Measurements from ENCODE around the gene MYO1E. TPM values are rescaled to one million over a fixed set of nuclear protein-coding genes. Genes with fewer than 3 reads are reported as not detected.

The MYO1E gene
- total and polyA plus RNA-seq, 8 donors = 31.4 to 101 (median 39.9) TPM

DNA sequence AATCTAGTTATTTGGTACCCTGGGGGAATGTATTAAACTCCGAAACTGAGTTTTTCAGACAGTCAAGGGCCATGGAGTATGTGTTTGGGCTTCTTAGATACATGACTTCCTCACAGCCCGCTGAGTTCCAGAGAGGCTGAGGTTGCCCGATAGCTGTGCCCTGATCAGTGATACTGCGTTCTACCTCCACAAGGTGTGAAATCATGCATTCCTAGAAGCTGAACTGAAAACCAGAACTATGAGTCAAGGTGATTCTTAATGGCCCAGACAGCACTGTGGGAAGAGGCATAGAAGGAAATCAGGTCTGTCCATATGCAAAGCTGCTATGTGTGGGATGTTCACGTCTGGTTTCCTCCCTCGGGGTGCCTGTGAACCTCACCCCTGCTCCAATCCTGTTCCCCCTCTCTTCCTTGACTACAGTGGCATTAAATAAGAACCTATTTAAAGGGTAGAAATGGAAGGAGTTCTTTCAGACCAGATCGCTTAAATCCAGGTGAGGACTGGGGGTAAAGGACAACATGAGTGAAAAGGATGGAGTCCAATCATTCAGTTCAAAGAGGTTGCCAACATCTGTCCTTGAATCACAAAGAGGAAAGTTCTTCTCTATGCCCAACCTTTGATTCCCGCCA, 74.3 kb downstream of the MYO1E start:
- Histone ChIP-seq H3K9me3 (no peaks in the 10 kb centered on the region), H3K36me3 (no peaks in the 10 kb centered on the region), H3K27ac (no peak overlapping the region), H3K4me3 (no peak overlapping the region), H3K27me3 (no peaks in the 10 kb centered on the region), H3K4me1 (peaks cover 15 to 40% of the 10 kb centered on the region in 2 donors)
- intact Hi-C loops (cut with DNase I) = no loop called here
- TF ChIP-seq, protein P1, sequence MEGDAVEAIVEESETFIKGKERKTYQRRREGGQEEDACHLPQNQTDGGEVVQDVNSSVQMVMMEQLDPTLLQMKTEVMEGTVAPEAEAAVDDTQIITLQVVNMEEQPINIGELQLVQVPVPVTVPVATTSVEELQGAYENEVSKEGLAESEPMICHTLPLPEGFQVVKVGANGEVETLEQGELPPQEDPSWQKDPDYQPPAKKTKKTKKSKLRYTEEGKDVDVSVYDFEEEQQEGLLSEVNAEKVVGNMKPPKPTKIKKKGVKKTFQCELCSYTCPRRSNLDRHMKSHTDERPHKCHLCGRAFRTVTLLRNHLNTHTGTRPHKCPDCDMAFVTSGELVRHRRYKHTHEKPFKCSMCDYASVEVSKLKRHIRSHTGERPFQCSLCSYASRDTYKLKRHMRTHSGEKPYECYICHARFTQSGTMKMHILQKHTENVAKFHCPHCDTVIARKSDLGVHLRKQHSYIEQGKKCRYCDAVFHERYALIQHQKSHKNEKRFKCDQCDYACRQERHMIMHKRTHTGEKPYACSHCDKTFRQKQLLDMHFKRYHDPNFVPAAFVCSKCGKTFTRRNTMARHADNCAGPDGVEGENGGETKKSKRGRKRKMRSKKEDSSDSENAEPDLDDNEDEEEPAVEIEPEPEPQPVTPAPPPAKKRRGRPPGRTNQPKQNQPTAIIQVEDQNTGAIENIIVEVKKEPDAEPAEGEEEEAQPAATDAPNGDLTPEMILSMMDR (IDR thresholded peaks at IDR 0.05) = no peak
- DNase-seq (no peak), ATAC-seq (no peak)

DNA sequence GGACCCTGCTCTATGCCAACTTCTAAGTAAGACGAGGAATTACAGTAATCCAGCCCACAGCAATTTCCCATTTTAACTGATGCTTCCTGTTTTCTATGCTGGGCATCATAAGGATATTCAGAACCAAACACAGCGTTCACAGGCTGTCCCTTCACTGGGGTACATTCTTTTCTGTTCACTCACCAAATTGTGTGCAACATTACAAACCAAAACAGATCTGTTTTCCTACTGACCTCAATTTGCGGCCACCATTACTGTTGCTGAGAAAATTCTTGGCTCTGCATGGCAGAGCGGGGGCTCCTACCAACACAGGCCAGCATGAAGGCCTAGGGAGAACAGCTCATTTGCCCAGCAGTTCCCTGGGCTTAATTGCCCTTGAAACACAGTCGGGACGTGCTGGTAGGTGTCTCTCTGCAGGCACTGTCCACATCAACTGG, 76.5 kb downstream of the MYO1E start:
- ATAC-seq = no peak
- no peaks in the 10 kb centered on the region for H3K36me3 ChIP-seq
- intact Hi-C loops (cut with DNase I) = no loop called here
- no peaks in the 10 kb centered on the region for H3K9me3 ChIP-seq
- H3K4me1 ChIP-seq = peaks cover 15 to 37% of the 10 kb centered on the region in 2 donors
- DNase-seq = no peak
- TF ChIP-seq, protein P1 (IDR thresholded peaks at IDR 0.05) = no peak
- no peak overlapping the region for H3K27ac ChIP-seq
- no peak overlapping the region for H3K4me3 ChIP-seq
- H3K27me3 ChIP-seq = no peaks in the 10 kb centered on the region

DNA sequence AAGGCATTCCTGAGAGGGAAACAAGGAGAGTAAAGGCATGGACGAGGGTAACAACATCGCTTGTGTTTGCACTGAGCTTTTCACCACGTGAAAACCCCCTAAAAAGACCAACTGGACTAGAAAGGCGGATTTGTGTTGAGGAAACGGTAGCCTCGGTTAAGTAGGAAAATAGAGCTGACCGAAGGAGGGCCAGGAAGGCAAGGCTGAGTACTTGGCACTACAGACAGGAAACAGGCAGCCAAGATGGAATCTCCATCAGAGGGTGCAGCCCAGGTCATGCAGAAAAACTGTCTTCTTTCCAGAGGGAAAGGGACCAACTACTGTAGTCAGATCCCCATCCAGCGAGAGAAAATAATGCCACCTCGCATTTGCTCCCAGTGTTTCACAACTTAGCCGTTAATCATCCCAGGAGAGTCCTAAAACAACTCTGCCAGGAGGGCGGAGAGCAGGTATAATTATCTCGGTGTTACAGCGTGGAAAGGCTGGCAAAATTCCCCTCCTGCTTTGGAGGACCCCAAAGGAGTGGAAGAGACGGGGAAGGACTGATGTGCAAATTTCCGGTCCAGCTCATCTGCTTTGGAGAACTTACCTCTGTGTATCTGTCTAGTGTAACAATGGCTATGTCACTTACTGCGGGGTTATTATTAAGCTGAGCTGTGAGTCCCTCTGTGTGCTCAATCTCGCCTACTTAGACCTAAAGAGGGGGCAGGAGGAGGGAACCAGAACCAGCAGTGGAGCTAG, 77.2 kb downstream of the MYO1E start:
- Histone ChIP-seq H3K4me1 (peaks cover 15 to 29% of the 10 kb centered on the region in 2 donors), H3K4me3 (no peak overlapping the region), H3K27ac (peak overlapping the region; percentile 15 to 21), H3K36me3 (no peaks in the 10 kb centered on the region), H3K27me3 (no peaks in the 10 kb centered on the region), H3K9me3 (no peaks in the 10 kb centered on the region)
- ATAC-seq (peak; percentile 17), DNase-seq (no peak)
- intact Hi-C loops (cut with DNase I) = no loop called here
- TF ChIP-seq, protein P1 (IDR thresholded peaks at IDR 0.05) = no peak

DNA sequence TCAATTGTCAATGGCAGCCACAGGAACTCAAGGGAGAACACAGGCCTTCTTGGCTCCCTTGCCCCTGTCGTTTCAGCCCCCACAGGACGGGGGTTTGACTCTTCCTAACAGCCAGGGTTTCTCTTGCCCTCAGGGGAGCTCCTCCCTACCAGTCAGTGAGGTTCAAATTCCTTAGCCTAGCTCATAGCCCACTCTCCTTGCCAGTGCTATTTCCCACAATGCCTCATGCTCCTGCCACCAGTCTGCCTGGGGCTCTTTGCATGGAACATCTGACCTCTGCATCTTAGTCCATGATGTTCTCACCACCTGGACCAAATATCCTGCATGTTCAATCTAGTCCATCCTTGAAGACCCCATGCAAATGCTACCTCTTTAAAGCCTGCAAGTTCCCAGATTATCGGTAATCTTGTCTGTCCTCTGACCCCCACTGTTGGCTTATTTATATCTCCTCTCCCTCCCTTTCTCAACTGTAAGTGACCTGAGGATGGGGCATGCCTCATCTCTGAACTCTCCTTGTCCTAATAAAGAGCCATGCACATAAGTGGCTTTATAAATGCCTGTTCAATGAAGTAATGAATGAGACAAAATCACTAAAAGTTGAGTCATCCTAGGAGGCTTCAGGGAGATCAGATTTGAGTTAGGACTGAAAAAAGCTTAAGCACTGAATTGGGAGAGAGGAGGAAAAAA, 78.0 kb downstream of the MYO1E start:
- Histone ChIP-seq H3K36me3 (no peaks in the 10 kb centered on the region), H3K27me3 (no peaks in the 10 kb centered on the region), H3K4me1 (peaks cover 15 to 22% of the 10 kb centered on the region in 2 donors), H3K27ac (peak overlapping the region; percentile 15 to 21), H3K4me3 (no peak overlapping the region), H3K9me3 (no peaks in the 10 kb centered on the region)
- intact Hi-C loops (cut with DNase I) = no loop called here
- ATAC-seq (no peak), DNase-seq (no peak)
- TF ChIP-seq, protein P1 (IDR thresholded peaks at IDR 0.05) = no peak

Data from left lung (tissue), 10 donors.